GM18508 (cell line): ENCODE data around the gene CANT1.

Source experiments
- ATAC-seq: cut with Tn5 transposase; IDR thresholded peaks from one replicate; pipeline ENCODE4 v1.9.1; 2021; ENCODE audit warnings: moderate number of reproducible peaks; ENCODE audit not compliant: insufficient read depth, unreplicated experiment

The CANT1 gene

GRCh38 chr17:78998311-78999055 lies 11.1 kb downstream of the CANT1 start:
- ATAC-seq = no peak

GRCh38 chr17:78997881-78998280 lies 11.7 kb downstream of the CANT1 start:
- no peak for ATAC-seq

GRCh38 chr17:78997231-78997741 lies 12.3 kb downstream of the CANT1 start:
- no peak for ATAC-seq

GRCh38 chr17:78996781-78997201 lies 12.8 kb downstream of the CANT1 start:
- no peak for ATAC-seq

DNA sequence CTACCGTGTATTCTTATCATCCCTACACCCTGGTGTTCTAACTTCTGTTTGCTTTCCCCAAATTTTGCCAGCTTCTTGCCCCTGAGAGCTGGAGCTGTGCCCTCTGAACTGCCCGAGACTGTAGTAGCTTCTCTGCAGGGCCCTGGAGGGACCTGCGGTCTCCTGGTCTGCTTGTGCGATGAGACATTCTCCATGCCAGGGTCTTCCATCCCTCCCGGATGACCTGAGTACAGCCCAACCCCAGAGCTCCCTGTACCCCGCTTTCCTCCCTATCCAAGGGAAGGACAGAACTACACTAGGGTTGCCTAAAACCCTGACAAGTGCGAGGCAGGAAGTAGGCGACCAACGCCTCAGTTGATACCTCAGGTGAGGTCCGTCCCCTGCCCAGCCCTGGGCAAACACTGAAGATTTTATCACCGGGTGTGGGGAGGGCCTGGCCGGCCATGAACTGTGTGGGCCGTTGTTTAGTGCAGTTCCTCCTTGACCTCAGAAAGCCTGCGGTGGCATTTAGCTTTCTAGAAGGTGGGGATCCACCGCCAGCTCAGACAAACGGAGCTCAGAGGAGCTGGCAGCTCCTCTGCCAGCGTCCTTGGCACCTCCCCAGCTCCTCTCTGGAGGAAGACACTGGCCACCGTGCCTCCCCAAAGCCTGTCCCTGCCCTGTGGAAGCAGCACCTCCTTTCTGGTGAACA lies 13.7 kb downstream of the CANT1 start:
- no peak for ATAC-seq

- ATAC-seq = no peak
Measured at GRCh38 chr17:78995022-78995760, 14.4 kb downstream of the CANT1 start.

- no peak for ATAC-seq
Measured at GRCh38 chr17:78993981-78994671, 15.4 kb downstream of the CANT1 start.

- no peak for ATAC-seq
Measured at GRCh38 chr17:78993241-78993956, 16.2 kb downstream of the CANT1 start.

DNA sequence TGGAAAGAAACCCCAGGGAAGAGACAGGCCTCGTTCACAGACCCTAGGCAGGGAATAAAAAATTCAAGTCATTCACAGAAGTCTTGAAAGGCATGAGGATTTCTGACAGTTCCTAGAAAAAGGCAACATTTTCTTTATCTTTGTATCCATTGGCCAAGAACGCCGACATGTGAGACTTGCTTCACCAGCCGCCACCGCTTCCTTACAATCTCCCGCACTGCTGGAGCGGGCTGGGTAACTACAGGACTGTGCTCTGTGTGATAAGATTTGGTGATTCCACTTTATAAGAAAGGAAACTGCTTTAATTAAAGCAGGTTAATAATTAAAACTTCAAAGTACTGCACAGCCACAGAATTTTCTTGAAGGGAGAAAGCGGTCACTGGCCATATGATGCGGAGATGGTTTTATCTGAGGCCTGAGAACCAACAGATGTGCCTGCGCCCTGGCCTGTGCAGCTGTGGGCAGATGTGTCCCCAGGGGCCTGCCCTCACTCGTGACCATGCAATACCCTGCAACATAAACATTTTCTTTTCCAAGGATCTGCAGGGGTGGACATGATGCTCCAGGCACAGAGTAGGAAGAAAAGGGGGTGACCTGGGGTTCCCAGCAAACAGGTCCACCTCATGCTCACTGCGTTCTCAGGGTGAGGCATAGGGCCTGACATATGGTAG lies 16.9 kb downstream of the CANT1 start:
- no peak for ATAC-seq

DNA sequence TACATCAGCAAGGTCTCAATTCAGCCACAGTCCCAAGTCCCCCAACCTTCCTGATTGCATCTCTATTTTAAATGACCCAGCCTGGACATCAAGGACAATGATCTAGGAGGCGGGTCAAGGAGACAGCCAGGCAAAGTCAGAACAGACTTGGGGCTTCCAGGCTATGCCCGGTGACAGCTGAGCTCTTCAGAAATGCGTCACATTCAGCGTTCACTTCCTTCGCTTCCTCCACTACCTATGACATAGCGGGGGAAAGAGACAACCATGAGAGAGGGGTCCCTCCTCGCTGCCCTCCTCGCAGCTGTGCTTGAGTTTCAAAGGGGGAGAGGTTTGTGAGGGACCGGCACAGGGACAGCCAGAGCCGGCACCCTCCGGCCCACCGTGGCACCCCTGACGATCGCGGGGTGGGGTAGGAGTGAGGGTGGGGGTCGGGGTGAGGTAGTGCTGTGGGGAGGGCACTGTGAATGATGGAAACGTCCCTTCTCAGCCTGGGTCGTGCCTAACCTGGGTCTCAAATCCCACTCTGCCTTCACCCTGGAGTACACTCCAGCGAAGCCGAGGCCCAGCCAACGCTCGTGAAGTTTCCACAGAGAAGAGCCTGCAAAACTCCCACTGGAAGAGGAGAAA lies 17.5 kb downstream of the CANT1 start:
- ATAC-seq = no peak

- ATAC-seq = no peak
Measured at GRCh38 chr17:78991017-78991738, 18.4 kb downstream of the CANT1 start.

GRCh38 chr17:78990349-78991016 lies 19.1 kb downstream of the CANT1 start:
- no peak for ATAC-seq

DNA sequence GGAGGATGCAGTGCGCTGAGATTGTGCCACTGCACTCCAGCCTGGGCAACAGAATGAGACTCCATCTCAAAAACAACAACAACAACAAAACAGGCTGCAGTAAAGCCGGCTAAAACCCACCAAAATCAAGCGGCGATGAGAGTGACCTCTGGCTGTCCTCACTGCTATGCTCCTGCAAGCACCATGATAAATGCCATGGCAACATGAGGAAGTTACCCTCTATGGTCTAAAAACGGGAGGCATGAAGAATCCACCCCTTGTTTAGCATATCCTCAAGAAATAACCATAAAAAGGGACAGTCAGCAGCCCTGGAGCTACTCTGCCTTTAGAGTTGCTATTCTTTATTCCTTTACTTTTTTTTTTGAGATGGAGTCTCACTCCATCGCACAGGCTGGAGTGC lies 21.4 kb downstream of the CANT1 start:
- no peak for ATAC-seq

GRCh38 chr17:78986649-78987328 lies 22.8 kb downstream of the CANT1 start:
- no peak for ATAC-seq

DNA sequence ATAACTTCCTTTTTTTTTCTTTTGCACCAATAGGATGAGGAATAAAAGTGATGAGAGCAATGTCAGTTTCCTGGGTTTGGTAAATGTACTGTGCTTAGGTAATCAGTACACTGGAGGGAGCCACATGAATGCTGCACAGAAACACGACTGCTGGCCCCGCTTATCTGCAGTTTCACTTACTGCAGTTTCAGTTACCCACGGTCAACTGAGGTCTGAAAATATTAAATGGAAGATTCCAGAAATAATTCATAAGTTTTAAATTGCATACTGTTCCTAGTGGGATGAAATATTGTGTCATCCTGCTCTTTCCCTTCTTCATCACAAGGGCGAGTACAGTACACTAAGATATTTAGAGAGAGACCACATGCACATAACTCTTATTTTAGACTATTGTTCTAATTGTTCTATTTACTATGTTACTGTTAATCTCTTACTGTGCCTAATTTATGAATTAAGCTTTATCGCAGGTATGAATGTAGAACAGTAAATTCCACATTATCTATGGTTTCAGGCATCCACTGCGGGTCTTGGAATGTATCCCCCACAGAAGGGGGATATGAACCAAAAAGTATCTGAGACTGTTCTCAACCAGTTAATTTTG lies 23.4 kb downstream of the CANT1 start:
- ATAC-seq = no peak

DNA sequence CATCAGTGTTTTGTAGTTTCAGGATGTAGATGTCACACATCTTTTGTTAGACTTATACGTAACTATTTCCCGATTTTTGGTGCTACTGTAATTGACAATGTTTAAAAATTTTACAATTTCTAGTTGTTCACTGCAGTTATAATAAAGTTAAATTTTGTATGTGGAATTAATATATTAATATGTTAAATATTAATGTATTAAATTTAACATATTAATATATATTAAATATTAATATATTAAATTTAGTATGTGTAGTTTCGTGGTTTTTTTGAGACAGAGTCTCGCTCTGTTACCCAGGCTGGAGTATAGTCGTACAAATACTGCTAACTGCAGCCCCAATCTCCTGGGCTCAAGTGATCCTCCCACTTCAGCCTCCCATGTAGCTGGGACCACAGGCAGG lies 24.2 kb downstream of the CANT1 start:
- no peak for ATAC-seq
